Stimulated activated effector memory CD8-positive, alpha-beta T cell treated with anti-CD3 and anti-CD28 coated beads, Interleukin-12 subunit alpha, Interleukin-12 subunit beta, amount 100 ng/mL, for 72 hours (primary cell): ENCODE results near the gene ADGRG3.
"Not testable (repeated sequence)": the region's sequence is repeated elsewhere in the genome, so short reads cannot be mapped to it uniquely, and the experiment has no call there.

Source experiments
- ATAC-seq: fragments of 150-1000 bp; cut with Tn5 transposase; 2 replicates; pipeline ENCODE4 v1.10.0; 2021
- DNase-seq, 2 donors: peaks; one replicate each; pipeline ENCODE4 v3.0.0; 2021 to 2022; ENCODE audit warnings: low spot score in 2 of 2
- H3K27ac Mint-ChIP-seq: one replicate; pipeline ENCODE4 v1.8.0; 2022; ENCODE audit warnings: mild to moderate bottlenecking, mixed read lengths
- H3K36me3 Mint-ChIP-seq: one replicate; pipeline ENCODE4 v1.8.0; 2022; ENCODE audit warnings: mild to moderate bottlenecking, mixed read lengths
- H3K4me1 Mint-ChIP-seq: one replicate; pipeline ENCODE4 v1.8.0; 2022; ENCODE audit warnings: mixed read lengths
- H3K4me3 Mint-ChIP-seq: one replicate; pipeline ENCODE4 v1.8.0; 2022; ENCODE audit warnings: mild to moderate bottlenecking, mixed read lengths
- H3K9me3 Mint-ChIP-seq: one replicate; pipeline ENCODE4 v1.8.0; 2022; ENCODE audit warnings: mixed read lengths

The ADGRG3 gene

GRCh38 chr16:57713596-57713995 lies 45.5 kb downstream of the ADGRG3 start:
- H3K9me3 Mint-ChIP-seq = no peaks in the 10 kb centered on the region
- H3K4me3 Mint-ChIP-seq = no peak overlapping the region
- H3K27ac Mint-ChIP-seq = no peak overlapping the region
- no peak for ATAC-seq
- DNase-seq = no peak
- H3K4me1 Mint-ChIP-seq = peaks cover 7% of the 10 kb centered on the region
- no peaks in the 10 kb centered on the region for H3K36me3 Mint-ChIP-seq

GRCh38 chr16:57714047-57714446 lies 45.9 kb downstream of the ADGRG3 start:
- H3K4me1 Mint-ChIP-seq = peaks cover 7% of the 10 kb centered on the region
- no peaks in the 10 kb centered on the region for H3K9me3 Mint-ChIP-seq
- ATAC-seq (no peak), DNase-seq (no peak)
- no peak overlapping the region for H3K27ac Mint-ChIP-seq
- H3K4me3 Mint-ChIP-seq = no peak overlapping the region
- H3K36me3 Mint-ChIP-seq = no peaks in the 10 kb centered on the region

- DNase-seq (peak; percentile 47 to 72), ATAC-seq (peak; percentile 89)
- Mint-ChIP-seq H3K27ac (peak overlapping the region; percentile 23), H3K36me3 (no peaks in the 10 kb centered on the region), H3K4me1 (peaks cover 5% of the 10 kb centered on the region), H3K9me3 (no peaks in the 10 kb centered on the region), H3K4me3 (no peak overlapping the region)
Observed at GRCh38 chr16:57720142-57720575, 52.1 kb downstream of the ADGRG3 start.

GRCh38 chr16:57721356-57722209 lies 53.5 kb downstream of the ADGRG3 start:
- no peak for ATAC-seq
- H3K27ac Mint-ChIP-seq = peak overlapping the region; percentile 58
- DNase-seq = no peak
- H3K9me3 Mint-ChIP-seq = no peaks in the 10 kb centered on the region
- H3K36me3 Mint-ChIP-seq = no peaks in the 10 kb centered on the region
- H3K4me3 Mint-ChIP-seq = no peak overlapping the region
- H3K4me1 Mint-ChIP-seq = peaks cover 8% of the 10 kb centered on the region

- H3K4me1 Mint-ChIP-seq = peaks cover 8% of the 10 kb centered on the region
- peak overlapping the region; percentile 58 for H3K27ac Mint-ChIP-seq
- DNase-seq = no peak
- H3K4me3 Mint-ChIP-seq = no peak overlapping the region
- no peak for ATAC-seq
- no peaks in the 10 kb centered on the region for H3K36me3 Mint-ChIP-seq
- no peaks in the 10 kb centered on the region for H3K9me3 Mint-ChIP-seq
Observed at GRCh38 chr16:57722210-57722499, 54.0 kb downstream of the ADGRG3 start.

- H3K9me3 Mint-ChIP-seq = no peaks in the 10 kb centered on the region
- ATAC-seq (no peak), DNase-seq (no peak)
- H3K4me3 Mint-ChIP-seq = no peak overlapping the region
- peaks cover 8% of the 10 kb centered on the region for H3K4me1 Mint-ChIP-seq
- peak overlapping the region; percentile 58 for H3K27ac Mint-ChIP-seq
- H3K36me3 Mint-ChIP-seq = no peaks in the 10 kb centered on the region
Observed at GRCh38 chr16:57722651-57723050, 54.5 kb downstream of the ADGRG3 start.

- H3K4me3 Mint-ChIP-seq = no peak overlapping the region
- no peaks in the 10 kb centered on the region for H3K9me3 Mint-ChIP-seq
- H3K27ac Mint-ChIP-seq = no peak overlapping the region
- no peak for ATAC-seq
- no peaks in the 10 kb centered on the region for H3K36me3 Mint-ChIP-seq
- DNase-seq = no peak
- peaks cover 14% of the 10 kb centered on the region for H3K4me1 Mint-ChIP-seq
Observed at GRCh38 chr16:57723170-57723569, 55.1 kb downstream of the ADGRG3 start.

GRCh38 chr16:57724531-57724930 lies 56.4 kb downstream of the ADGRG3 start:
- DNase-seq (no peak), ATAC-seq (no peak)
- Mint-ChIP-seq H3K4me3 (no peak overlapping the region), H3K4me1 (peaks cover 24% of the 10 kb centered on the region), H3K9me3 (no peaks in the 10 kb centered on the region), H3K36me3 (peaks cover 8% of the 10 kb centered on the region), H3K27ac (peak overlapping the region; percentile 29)

GRCh38 chr16:57725151-57725550 lies 57.0 kb downstream of the ADGRG3 start:
- no peak for DNase-seq
- ATAC-seq = peak; percentile 61
- H3K4me3 Mint-ChIP-seq = no peak overlapping the region
- H3K4me1 Mint-ChIP-seq = peaks cover 24% of the 10 kb centered on the region
- H3K27ac Mint-ChIP-seq = peak overlapping the region; percentile 29
- H3K36me3 Mint-ChIP-seq = peaks cover 9% of the 10 kb centered on the region
- no peaks in the 10 kb centered on the region for H3K9me3 Mint-ChIP-seq

GRCh38 chr16:57725554-57725953 lies 57.4 kb downstream of the ADGRG3 start:
- peaks cover 24% of the 10 kb centered on the region for H3K4me1 Mint-ChIP-seq
- H3K4me3 Mint-ChIP-seq = no peak overlapping the region
- H3K27ac Mint-ChIP-seq = no peak overlapping the region
- DNase-seq (no peak), ATAC-seq (no peak)
- peaks cover 13% of the 10 kb centered on the region for H3K36me3 Mint-ChIP-seq
- H3K9me3 Mint-ChIP-seq = no peaks in the 10 kb centered on the region

GRCh38 chr16:57725976-57726375 lies 57.9 kb downstream of the ADGRG3 start:
- ATAC-seq (no peak), DNase-seq (no peak)
- peaks cover 24% of the 10 kb centered on the region for H3K4me1 Mint-ChIP-seq
- no peaks in the 10 kb centered on the region for H3K9me3 Mint-ChIP-seq
- H3K4me3 Mint-ChIP-seq = no peak overlapping the region
- H3K27ac Mint-ChIP-seq = no peak overlapping the region
- H3K36me3 Mint-ChIP-seq = peaks cover 13% of the 10 kb centered on the region

GRCh38 chr16:57726433-57726947 lies 58.4 kb downstream of the ADGRG3 start:
- ATAC-seq = no peak
- Mint-ChIP-seq H3K4me1 (peaks cover 24% of the 10 kb centered on the region), H3K9me3 (no peaks in the 10 kb centered on the region), H3K4me3 (no peak overlapping the region), H3K36me3 (peaks cover 13% of the 10 kb centered on the region), H3K27ac (no peak overlapping the region)
- DNase-seq = no peak

- peaks cover 13% of the 10 kb centered on the region for H3K36me3 Mint-ChIP-seq
- DNase-seq (no peak), ATAC-seq (no peak)
- H3K4me1 Mint-ChIP-seq = peaks cover 24% of the 10 kb centered on the region
- no peak overlapping the region for H3K27ac Mint-ChIP-seq
- no peaks in the 10 kb centered on the region for H3K9me3 Mint-ChIP-seq
- no peak overlapping the region for H3K4me3 Mint-ChIP-seq
Observed at GRCh38 chr16:57727610-57728009, 59.5 kb downstream of the ADGRG3 start.

- peak; percentile 43 for ATAC-seq
- Mint-ChIP-seq H3K36me3 (peaks cover 13% of the 10 kb centered on the region), H3K4me3 (no peak overlapping the region), H3K9me3 (peaks cover 6% of the 10 kb centered on the region), H3K4me1 (peaks cover 24% of the 10 kb centered on the region), H3K27ac (peak overlapping the region; percentile 73)
- DNase-seq = no peak
Observed at GRCh38 chr16:57728336-57729181, 60.5 kb downstream of the ADGRG3 start.

GRCh38 chr16:57729182-57729484 lies 61.0 kb downstream of the ADGRG3 start:
- Mint-ChIP-seq H3K4me3 (no peak overlapping the region), H3K4me1 (peaks cover 24% of the 10 kb centered on the region), H3K36me3 (peaks cover 13% of the 10 kb centered on the region), H3K27ac (peak overlapping the region; percentile 73), H3K9me3 (peaks cover 6% of the 10 kb centered on the region)
- DNase-seq (no peak), ATAC-seq (no peak)

GRCh38 chr16:57729852-57730251 lies 61.7 kb downstream of the ADGRG3 start:
- not testable (repeated sequence) for H3K27ac Mint-ChIP-seq, DNase-seq, H3K4me3 Mint-ChIP-seq, ATAC-seq, H3K9me3 Mint-ChIP-seq
- peaks cover 23% of the 10 kb centered on the region for H3K4me1 Mint-ChIP-seq
- H3K36me3 Mint-ChIP-seq = peaks cover 13% of the 10 kb centered on the region
